HS-5 (cell line): ENCODE measurements around the gene ASCL3.
"Not testable (repeated sequence)": the region's sequence is repeated elsewhere in the genome, so short reads cannot be mapped to it uniquely, and the experiment has no call there.

Experiments
- DNase-seq: peaks from one replicate; pipeline ENCODE4 v3.0.0-alpha.2; 2012; ENCODE audit warnings: low read depth

ASCL3 gene

DNA sequence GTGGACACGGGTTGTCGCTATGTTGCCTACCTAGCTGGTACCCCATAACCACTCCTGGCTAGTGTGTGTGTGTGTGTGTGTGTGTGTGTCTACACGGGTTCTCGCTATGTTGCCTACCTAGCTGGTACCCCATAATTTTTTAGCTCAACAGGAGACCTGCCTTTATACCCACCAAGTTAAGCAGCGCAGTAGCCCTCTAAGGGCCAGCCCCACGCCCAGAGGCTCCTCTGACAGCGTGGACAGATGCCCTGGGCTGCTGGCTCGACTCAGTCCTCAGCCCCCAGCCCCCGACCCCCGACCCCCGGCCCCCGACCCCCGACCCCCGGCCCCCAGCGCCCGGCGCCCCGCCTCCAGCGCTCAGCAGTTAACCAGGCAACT lies 32.2 kb downstream of the ASCL3 start:
- no peak for DNase-seq

DNA sequence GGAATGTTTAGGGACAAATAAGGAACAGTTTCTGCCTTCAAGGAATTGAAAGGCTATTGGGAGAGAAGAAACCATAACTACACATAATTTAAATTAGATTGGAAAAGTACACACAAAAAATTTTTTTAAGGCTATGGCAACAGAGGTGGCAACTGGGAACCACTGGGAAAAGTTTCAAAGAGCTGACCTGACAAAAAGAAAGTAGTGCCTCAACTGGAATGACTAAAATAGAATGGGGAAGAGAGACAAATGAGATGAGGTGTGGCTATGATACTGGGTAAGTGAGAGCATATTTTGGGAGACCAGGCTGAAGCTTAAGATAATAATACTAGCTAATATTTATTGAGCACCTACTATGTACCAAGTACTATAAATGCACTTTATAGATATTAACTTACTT lies 34.7 kb downstream of the ASCL3 start:
- no peak for DNase-seq

DNA sequence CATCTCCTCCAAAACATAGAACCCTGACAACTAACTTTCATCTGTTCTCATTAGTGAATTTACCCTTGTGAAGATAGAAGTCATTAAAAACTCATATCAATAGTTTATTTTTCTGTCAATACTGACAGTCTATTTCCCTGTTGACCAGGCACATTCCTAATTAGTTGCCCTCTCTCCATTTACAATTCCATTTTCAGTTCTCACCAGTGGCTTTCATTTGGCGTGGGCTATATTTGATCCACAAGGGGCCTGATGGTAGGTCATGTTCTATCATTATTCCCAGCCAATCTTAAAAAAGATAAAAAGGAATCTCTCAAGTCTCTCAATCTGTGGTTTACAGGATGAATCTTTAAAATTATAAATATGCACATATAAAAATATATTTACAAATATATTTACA lies 35.7 kb downstream of the ASCL3 start:
- DNase-seq: no peak

DNA sequence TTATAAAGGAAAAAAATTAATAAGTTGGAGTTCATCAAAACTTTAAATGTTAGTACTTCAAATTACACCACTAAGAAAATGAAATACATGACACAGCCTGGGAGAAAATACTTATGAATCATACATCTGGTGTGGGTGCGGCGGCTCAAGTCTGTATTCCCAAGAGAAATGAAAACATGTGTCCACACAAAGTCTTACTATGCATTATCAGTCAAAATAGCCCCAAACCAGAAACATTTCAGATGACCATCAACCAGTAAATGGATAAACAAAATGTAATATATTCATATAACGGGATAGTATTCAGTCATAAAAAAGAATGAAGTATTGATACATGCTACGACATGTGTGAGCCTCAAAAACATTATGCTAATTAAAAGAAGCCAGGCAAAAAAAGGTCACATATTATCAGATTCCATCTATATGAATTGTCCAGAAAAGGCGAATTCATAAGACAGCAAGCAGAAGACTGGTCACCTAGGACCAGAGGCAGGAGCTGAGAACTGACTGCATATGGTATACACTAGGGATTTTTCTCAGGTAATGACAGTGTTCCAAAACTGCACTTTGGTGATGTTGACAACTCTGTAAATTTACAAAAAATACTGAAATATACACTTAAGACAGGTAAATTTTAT lies 37.2 kb downstream of the ASCL3 start:
- DNase-seq: peak; percentile 72

DNA sequence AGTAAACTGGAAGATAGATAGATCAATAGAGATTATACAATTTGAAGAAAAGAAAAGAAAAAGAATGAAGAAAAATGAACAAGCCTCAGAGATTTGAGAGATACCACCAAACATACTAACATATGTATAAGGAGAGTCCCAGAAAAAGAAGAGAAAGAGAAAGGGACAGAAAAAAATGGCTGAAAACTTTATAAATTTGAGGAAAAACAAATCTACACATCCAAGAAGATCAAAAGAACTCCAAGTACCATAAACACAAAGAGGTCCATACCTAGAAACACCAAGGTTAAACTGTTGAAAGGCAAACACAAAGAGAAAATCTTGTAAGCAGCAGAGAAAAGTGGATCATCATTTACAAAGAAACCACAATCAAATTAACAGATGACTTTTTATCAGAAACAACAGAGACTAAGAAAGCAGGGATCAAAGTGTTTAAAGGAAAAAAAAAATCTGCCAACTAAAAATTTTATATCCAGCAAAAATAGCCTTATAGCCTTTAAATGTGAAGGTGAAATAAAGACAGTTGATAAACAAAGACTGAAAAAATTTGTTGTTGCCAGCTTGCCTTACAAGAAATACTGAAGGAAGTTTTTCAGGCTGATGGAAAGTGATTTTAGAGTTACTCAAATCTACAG lies 43.6 kb downstream of the ASCL3 start:
- DNase-seq: no peak

DNA sequence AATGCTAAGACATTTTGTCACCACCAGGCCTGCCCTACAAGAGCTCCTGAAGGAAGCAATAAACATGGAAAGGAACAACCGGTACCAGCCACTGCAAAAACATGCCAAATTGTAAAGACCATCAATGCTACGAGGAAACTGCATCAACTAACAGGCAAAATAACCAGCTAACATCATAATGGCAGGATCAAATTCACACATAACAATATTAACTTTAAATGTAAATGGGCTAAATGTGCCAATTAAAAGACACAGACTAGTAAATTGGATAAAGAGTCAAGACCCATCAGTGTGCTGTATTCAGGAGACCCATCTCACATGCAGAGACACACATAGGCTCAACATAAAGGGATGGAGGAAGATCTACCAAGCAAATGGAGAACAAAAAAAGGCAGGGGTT lies 51.6 kb downstream of the ASCL3 start:
- DNase-seq: not testable (repeated sequence)
